Vagina (tissue), 2 donors: ENCODE results near the gene GAL. TPM values are rescaled to one million over a fixed set of nuclear protein-coding genes. Genes with fewer than 3 reads are reported as not detected.

Source experiments
- DNase-seq, 2 donors: peaks; one replicate each; pipeline ENCODE4 v3.0.0-alpha.2; 2017; ENCODE audit errors: extremely low spot score in 2 of 2
- H3K27ac ChIP-seq: fragments of 200-600 bp; sonication (generic); one replicate; pipeline ENCODE4 v1.5.1; 2019
- H3K27me3 ChIP-seq: fragments of 200-600 bp; sonication (generic); one replicate; pipeline ENCODE4 v1.5.1; 2019
- H3K36me3 ChIP-seq, 2 donors: fragments of 200-600 bp; sonication (generic); one replicate each; pipeline ENCODE4 v1.5.1; 2017 to 2019
- H3K4me1 ChIP-seq: fragments of 200-600 bp; sonication (generic); one replicate; pipeline ENCODE4 v1.5.1; 2019
- H3K4me3 ChIP-seq, 2 donors: fragments of 200-600 bp; sonication (generic); 1 replicate in 1 of 2; 2 replicates in 1 of 2; pipeline ENCODE4 v1.5.1; 2016 to 2019
- H3K9me3 ChIP-seq: fragments of 200-600 bp; sonication (generic); one replicate; pipeline ENCODE4 v1.5.1; 2019
- POLR2A ChIP-seq, 2 donors: fragments of 450-650 bp; IDR thresholded peaks; one replicate each; pipeline ENCODE4 v1.6.1; 2017; ENCODE audit warnings: antibody characterized with exemption in 2 of 2, mild to moderate bottlenecking in 2 of 2, moderate library complexity in 2 of 2
- POLR2AphosphoS5 ChIP-seq, 2 donors: sonication (generic); formaldehyde crosslinking; IDR thresholded peaks; one replicate each; pipeline ENCODE4 v1.9.0; 2017; ENCODE audit warnings: antibody characterized with exemption in 2 of 2, mild to moderate bottlenecking in 2 of 2, low read depth in 1 of 2; ENCODE audit not compliant: insufficient read depth in 1 of 2
- intact Hi-C: fragments of 100-400 bp; cut with DNase I; formaldehyde crosslinking; loops from one replicate; pipeline ENCODE4 v1.15.1; 2023
- total RNA-seq: library from RNA; depleted of rRNA; stranded (reverse); fragments of >200 nt; gene quantifications from one replicate; pipeline ENCODE4 v1.2.3, GENCODE V29; 2016
- TF ChIP-seq, protein P1 (sequence below), 3 experiments: fragments of 450-650 bp in 2 of 3; fragments of 200-600 bp in 1 of 3; sonication (generic) in 1 of 3; IDR thresholded peaks; one replicate each; pipeline ENCODE4 v1.5.1; 2017 to 2019; ENCODE audit warnings: antibody characterized with exemption in 3 of 3, mild to moderate bottlenecking in 2 of 3, moderate library complexity in 2 of 3

Gene GAL
- total RNA-seq, 1 donor from 2014 or later, result 15.7 TPM

GRCh38 chr11:68659158-68659921 is 25.0 kb upstream of the GAL start:
- Histone ChIP-seq H3K27ac (no peak overlapping the region), H3K9me3 (no peaks in the 10 kb centered on the region), H3K4me3 (no peak overlapping the region), H3K4me1 (peaks cover 13% of the 10 kb centered on the region), H3K36me3 (no peaks in the 10 kb centered on the region), H3K27me3 (no peaks in the 10 kb centered on the region)
- TF ChIP-seq POLR2A (IDR thresholded peaks at IDR 0.05), result no peak
- TF ChIP-seq, protein P1, sequence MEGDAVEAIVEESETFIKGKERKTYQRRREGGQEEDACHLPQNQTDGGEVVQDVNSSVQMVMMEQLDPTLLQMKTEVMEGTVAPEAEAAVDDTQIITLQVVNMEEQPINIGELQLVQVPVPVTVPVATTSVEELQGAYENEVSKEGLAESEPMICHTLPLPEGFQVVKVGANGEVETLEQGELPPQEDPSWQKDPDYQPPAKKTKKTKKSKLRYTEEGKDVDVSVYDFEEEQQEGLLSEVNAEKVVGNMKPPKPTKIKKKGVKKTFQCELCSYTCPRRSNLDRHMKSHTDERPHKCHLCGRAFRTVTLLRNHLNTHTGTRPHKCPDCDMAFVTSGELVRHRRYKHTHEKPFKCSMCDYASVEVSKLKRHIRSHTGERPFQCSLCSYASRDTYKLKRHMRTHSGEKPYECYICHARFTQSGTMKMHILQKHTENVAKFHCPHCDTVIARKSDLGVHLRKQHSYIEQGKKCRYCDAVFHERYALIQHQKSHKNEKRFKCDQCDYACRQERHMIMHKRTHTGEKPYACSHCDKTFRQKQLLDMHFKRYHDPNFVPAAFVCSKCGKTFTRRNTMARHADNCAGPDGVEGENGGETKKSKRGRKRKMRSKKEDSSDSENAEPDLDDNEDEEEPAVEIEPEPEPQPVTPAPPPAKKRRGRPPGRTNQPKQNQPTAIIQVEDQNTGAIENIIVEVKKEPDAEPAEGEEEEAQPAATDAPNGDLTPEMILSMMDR (IDR thresholded peaks at IDR 0.05), result no peak
- no peak for TF ChIP-seq POLR2AphosphoS5 (IDR thresholded peaks at IDR 0.05; ENCODE audit: insufficient read depth in 1 of 2, low read depth in 1 of 2)
- intact Hi-C loops, result no loop called here
- no peak for DNase-seq

DNA sequence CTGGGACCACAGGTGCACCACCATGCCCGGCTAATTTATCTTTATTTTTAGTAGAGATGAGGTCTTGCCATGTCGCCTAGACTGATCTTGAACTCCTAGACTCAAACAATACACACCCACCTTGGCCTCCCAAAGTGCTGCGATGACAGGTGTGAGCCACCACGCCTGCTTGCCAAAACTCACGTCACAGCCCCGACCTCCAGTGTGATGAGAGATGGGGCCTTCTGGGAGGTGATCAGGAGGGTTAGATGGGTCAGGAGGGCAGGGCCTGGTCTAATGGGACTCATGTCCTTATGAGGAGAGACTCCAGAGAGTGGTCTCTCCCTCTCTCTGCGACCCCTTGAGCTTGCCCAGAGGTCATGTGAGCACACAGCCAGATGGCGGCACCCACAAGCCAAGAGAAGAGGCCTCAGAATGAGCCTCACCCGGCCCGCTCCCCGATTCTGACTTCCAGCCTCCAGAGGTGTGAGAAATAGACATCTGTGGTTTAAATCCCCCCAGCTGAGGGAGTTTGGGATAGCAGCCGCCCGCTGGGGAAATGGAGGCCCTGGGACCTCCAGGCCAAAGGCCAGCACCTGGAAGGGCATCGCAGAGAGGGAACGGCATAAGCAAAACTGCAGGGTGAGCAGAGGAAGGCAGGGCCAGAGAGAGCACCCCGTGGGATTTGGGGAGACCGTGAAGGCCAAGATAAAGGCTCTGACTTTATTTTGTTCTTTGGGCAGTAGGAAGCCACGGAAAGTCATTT is 24.1 kb upstream of the GAL start:
- no peak overlapping the region for H3K27ac ChIP-seq
- H3K36me3 ChIP-seq, result no peaks in the 10 kb centered on the region
- TF ChIP-seq POLR2A (IDR thresholded peaks at IDR 0.05), result no peak
- TF ChIP-seq, protein P1 (IDR thresholded peaks at IDR 0.05), result no peak
- no peak for TF ChIP-seq POLR2AphosphoS5 (IDR thresholded peaks at IDR 0.05; ENCODE audit: insufficient read depth in 1 of 2, low read depth in 1 of 2)
- DNase-seq, result no peak
- peaks cover 13% of the 10 kb centered on the region for H3K4me1 ChIP-seq
- H3K27me3 ChIP-seq, result no peaks in the 10 kb centered on the region
- H3K9me3 ChIP-seq, result no peaks in the 10 kb centered on the region
- H3K4me3 ChIP-seq, result no peak overlapping the region
- intact Hi-C loops, result no loop called here

DNA sequence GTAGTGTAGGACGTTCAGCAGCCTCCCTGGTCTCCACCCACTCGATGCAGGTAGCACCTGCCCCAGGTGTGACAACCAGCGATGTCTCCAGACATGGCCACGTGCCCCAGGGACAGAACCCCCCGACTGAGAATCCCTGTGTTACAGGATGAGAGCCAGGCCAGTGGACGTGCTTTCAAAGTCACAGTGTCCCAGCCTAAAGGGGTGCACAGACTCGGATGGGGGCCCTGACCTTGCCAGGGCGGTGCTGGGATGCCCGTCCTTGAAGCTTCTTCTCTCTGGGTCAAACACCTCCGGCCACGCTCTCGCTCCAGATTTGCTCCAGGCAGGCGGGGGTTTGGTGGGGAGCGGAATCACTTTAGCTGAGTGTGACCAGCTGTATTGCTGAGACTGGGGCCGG is 23.3 kb upstream of the GAL start:
- Histone ChIP-seq H3K27ac (no peak overlapping the region), H3K27me3 (no peaks in the 10 kb centered on the region), H3K4me3 (no peak overlapping the region), H3K9me3 (no peaks in the 10 kb centered on the region), H3K4me1 (peaks cover 13% of the 10 kb centered on the region), H3K36me3 (no peaks in the 10 kb centered on the region)
- intact Hi-C loops, result no loop called here
- no peak for DNase-seq
- TF ChIP-seq, protein P1 (IDR thresholded peaks at IDR 0.05), result no peak
- TF ChIP-seq POLR2A (IDR thresholded peaks at IDR 0.05) (no peak), POLR2AphosphoS5 (IDR thresholded peaks at IDR 0.05; ENCODE audit: insufficient read depth in 1 of 2, low read depth in 1 of 2) (no peak)

DNA sequence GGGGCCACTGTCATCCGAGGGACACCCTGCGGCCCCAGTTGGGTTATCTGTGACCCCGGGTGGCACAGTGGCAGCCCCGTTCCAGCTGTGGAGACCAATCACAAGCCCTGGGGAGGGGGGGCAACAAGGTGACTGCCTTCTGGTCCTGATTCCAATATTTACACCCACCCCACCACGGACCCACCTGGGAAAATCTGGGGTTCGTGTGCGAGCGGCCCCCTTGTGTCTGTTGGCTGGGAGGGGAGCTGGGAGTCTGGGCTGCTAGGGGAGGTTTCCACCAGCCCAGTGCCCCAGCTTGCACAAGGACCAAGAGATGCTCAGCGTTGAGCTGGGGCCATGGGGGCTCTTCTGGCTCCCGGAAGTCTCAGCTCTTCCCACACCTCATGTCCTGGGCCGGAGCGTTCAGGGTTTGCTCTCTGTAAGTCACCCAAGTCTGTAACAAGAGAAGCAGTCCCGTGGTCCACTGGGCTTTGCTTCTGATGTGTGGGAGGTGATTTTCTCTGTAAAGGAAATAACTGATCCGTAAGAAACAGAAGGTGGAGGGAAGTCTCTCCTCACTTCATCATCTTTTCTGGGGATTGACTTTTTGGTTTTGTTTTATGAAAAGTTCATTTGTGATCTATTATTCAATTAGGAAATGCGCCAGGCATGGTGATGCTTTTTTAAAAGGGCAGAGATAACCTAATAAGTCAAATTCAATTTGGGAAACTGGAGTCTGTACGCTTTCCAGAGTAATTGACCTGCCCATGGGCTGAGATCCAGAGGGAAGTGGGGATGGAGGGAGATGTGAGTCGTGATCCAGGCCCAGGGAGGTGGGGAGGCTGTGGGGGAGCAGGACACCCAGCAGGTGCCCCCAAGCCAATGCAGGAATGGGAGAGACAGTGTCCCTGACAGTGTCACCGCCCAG is 22.4 kb upstream of the GAL start:
- intact Hi-C loops, result no loop called here
- Histone ChIP-seq H3K27ac (no peak overlapping the region), H3K27me3 (no peaks in the 10 kb centered on the region), H3K9me3 (no peaks in the 10 kb centered on the region), H3K36me3 (no peaks in the 10 kb centered on the region), H3K4me1 (peaks cover 13% of the 10 kb centered on the region), H3K4me3 (no peak overlapping the region)
- DNase-seq, result no peak
- TF ChIP-seq POLR2A (IDR thresholded peaks at IDR 0.05), result no peak

- Histone ChIP-seq H3K27me3 (no peaks in the 10 kb centered on the region), H3K27ac (no peak overlapping the region), H3K9me3 (no peaks in the 10 kb centered on the region), H3K4me3 (no peak overlapping the region), H3K4me1 (peaks cover 13% of the 10 kb centered on the region), H3K36me3 (no peaks in the 10 kb centered on the region)
- no peak for DNase-seq
- TF ChIP-seq POLR2A (IDR thresholded peaks at IDR 0.05) (no peak), POLR2AphosphoS5 (IDR thresholded peaks at IDR 0.05; ENCODE audit: insufficient read depth in 1 of 2, low read depth in 1 of 2) (no peak)
- TF ChIP-seq, protein P1 (IDR thresholded peaks at IDR 0.05), result no peak
- intact Hi-C loops, result no loop called here
Observed at GRCh38 chr11:68663482-68664010, 20.8 kb upstream of the GAL start.
